Neutrophil (primary cell): ENCODE results near the gene AIFM2.

Experiments used
- H3K27ac ChIP-seq: fragments of 200-600 bp; sonication (generic); 2 replicates; pipeline ENCODE4 v1.5.1; 2016; ENCODE audit warnings: mild to moderate bottlenecking, moderate library complexity
- H3K27me3 ChIP-seq: fragments of 200-600 bp; sonication (generic); 2 replicates; pipeline ENCODE4 v1.6.0; 2016; ENCODE audit warnings: mild to moderate bottlenecking
- H3K36me3 ChIP-seq: fragments of 200-600 bp; sonication (generic); 2 replicates; pipeline ENCODE4 v1.5.1; 2017
- H3K4me1 ChIP-seq, 2 experiments: fragments of 200-600 bp in 1 of 2; sonication (generic) in 1 of 2; 1 replicate in 1 of 2; 2 replicates in 1 of 2; pipeline versions ENCODE4 v1.5.1 to v1.6.1; 2013 to 2016; ENCODE audit warnings: low read depth in 1 of 2, low read length in 1 of 2, mild to moderate bottlenecking in 1 of 2, moderate library complexity in 1 of 2; ENCODE audit not compliant: control insufficient read depth in 1 of 2, insufficient read depth in 1 of 2
- H3K4me3 ChIP-seq, 2 experiments: fragments of 200-600 bp in 1 of 2; sonication (generic) in 1 of 2; 1 replicate in 1 of 2; 2 replicates in 1 of 2; pipeline ENCODE4 v1.5.1; 2013 to 2016; ENCODE audit warnings: low read depth in 1 of 2, low read length in 1 of 2, mild to moderate bottlenecking in 1 of 2, moderate library complexity in 1 of 2
- H3K9me3 ChIP-seq: fragments of 200-600 bp; sonication (generic); 2 replicates; pipeline ENCODE4 v1.5.1; 2016
- CTCF ChIP-seq: fragments of 200-600 bp; sonication (generic); IDR thresholded peaks from 2 replicates; pipeline ENCODE4 v1.5.1; 2016; ENCODE audit warnings: antibody characterized with exemption

AIFM2 gene

DNA sequence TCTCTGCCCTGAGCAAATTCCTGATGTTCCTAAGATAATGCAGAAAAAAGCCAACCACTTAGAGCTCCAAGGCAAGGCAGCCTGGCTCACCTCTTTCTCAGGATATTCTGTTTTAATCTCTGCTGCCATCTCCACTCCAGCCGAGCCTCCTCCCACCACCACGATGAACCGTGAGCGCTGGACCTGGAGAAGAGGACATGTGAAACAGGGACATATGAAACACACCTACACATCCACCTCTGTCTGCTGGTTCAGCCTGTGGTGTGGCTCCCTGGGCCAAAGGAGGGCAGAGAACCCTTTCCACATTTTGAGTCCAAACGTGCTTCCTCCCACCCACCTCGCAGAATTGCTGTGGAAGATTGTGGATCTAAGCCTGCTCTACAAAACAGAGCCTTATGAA is 12.2 kb downstream of the AIFM2 start:
- no peaks in the 10 kb centered on the region for H3K9me3 ChIP-seq
- H3K36me3 ChIP-seq = no peaks in the 10 kb centered on the region
- H3K27ac ChIP-seq = no peak overlapping the region
- no peak overlapping the region for H3K4me3 ChIP-seq
- H3K27me3 ChIP-seq = no peaks in the 10 kb centered on the region
- no peak for TF ChIP-seq CTCF
- H3K4me1 ChIP-seq = no peaks in the 10 kb centered on the region

DNA sequence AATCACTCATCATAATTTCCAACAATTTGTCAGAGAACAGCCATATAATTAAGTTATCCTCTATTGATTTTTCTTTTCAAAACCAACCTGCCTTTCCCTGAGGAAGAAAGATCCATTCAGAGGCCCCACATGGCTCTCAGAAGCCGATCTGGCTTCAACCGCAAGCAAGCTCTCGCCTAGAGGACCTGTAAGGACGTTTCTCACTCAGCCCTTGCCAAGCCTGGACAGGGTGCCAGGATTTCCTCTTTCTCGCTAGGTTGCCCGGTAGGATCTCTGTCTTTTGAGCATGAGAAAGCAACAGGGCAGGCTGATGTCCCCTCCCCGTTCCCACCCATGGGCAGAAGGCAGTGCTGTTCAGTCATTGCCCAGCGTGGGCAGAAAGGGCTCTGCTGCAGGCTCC is 13.0 kb downstream of the AIFM2 start:
- Histone ChIP-seq H3K27ac (no peak overlapping the region), H3K36me3 (no peaks in the 10 kb centered on the region), H3K4me3 (no peak overlapping the region), H3K9me3 (no peaks in the 10 kb centered on the region), H3K4me1 (no peaks in the 10 kb centered on the region), H3K27me3 (no peaks in the 10 kb centered on the region)
- no peak for TF ChIP-seq CTCF

GRCh38 chr10:70119197-70119596 is 13.4 kb downstream of the AIFM2 start:
- no peaks in the 10 kb centered on the region for H3K9me3 ChIP-seq
- no peaks in the 10 kb centered on the region for H3K27me3 ChIP-seq
- H3K27ac ChIP-seq = no peak overlapping the region
- H3K4me1 ChIP-seq = no peaks in the 10 kb centered on the region
- H3K36me3 ChIP-seq = no peaks in the 10 kb centered on the region
- no peak overlapping the region for H3K4me3 ChIP-seq
- TF ChIP-seq CTCF = no peak

DNA sequence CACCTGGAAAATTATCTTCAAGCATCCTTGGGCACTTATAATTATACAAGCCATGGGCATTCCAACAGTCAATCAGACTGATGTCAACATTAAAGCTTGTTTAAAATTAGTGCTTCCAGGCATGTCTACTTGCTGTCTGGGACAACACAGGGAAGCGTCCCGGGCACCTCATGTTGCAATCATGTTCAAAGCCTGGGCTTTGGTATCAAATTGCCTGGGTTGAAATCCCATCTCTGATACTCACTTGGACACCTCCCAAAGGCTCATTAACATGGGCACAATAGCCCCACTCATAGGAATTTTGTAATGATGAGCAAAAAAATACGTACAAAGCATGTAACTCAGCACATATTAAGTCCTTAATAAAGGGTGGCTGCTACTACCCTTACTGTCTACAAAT is 14.4 kb downstream of the AIFM2 start:
- no peak overlapping the region for H3K4me3 ChIP-seq
- no peaks in the 10 kb centered on the region for H3K4me1 ChIP-seq
- no peak overlapping the region for H3K27ac ChIP-seq
- no peaks in the 10 kb centered on the region for H3K27me3 ChIP-seq
- no peaks in the 10 kb centered on the region for H3K9me3 ChIP-seq
- no peak for TF ChIP-seq CTCF
- no peaks in the 10 kb centered on the region for H3K36me3 ChIP-seq

GRCh38 chr10:70117646-70118045 is 15.0 kb downstream of the AIFM2 start:
- Histone ChIP-seq H3K36me3 (no peaks in the 10 kb centered on the region), H3K9me3 (no peaks in the 10 kb centered on the region)
- no peak for TF ChIP-seq CTCF

More at GRCh38 chr10:70117646-70118045, 15.0 kb downstream of the AIFM2 start:
- Histone ChIP-seq H3K4me3 (no peak overlapping the region), H3K27ac (no peak overlapping the region), H3K4me1 (no peaks in the 10 kb centered on the region), H3K27me3 (no peaks in the 10 kb centered on the region)
